Neural crest cell (in vitro differentiated cells): ENCODE results near the gene PER3. TPM values are rescaled to one million over a fixed set of nuclear protein-coding genes. Genes with fewer than 3 reads are reported as not detected.

ENCODE experiments used
- DNase-seq: peaks from one replicate; pipeline ENCODE4 v3.0.0; 2021; ENCODE audit warnings: low read depth, mixed read lengths, low spot score
- H3K27ac Mint-ChIP-seq: one replicate; pipeline ENCODE4 v1.8.0; 2021; ENCODE audit warnings: mild to moderate bottlenecking, mixed read lengths; ENCODE audit not compliant: unreplicated experiment
- H3K27me3 Mint-ChIP-seq: 2 replicates; pipeline ENCODE4 v1.8.0; 2021; ENCODE audit warnings: low read depth, mild to moderate bottlenecking, mixed read lengths
- H3K36me3 Mint-ChIP-seq: 2 replicates; pipeline ENCODE4 v1.8.0; 2021; ENCODE audit warnings: low read depth, mild to moderate bottlenecking, mixed read lengths
- H3K4me1 Mint-ChIP-seq: 2 replicates; pipeline ENCODE4 v1.8.0; 2021; ENCODE audit warnings: mixed read lengths
- H3K4me3 Mint-ChIP-seq: one replicate; pipeline ENCODE4 v1.8.0; 2021; ENCODE audit warnings: mild to moderate bottlenecking, mixed read lengths
- H3K9me3 Mint-ChIP-seq: 2 replicates; pipeline ENCODE4 v1.8.0; 2021; ENCODE audit warnings: mixed read lengths
- total RNA-seq: library from RNA; stranded (reverse); gene quantifications from 2 replicates; pipeline ENCODE4 v1.2.1, GENCODE V29; 2021
- TF ChIP-seq, protein P1 (sequence below): fragments of 200-600 bp; sonication (generic); conservative IDR thresholded peaks from 2 replicates; pipeline ENCODE4 v1.5.0; 2021; ENCODE audit warnings: antibody characterized with exemption, mild to moderate bottlenecking

Gene PER3
- total RNA-seq, 1 donor from 2014 or later, result 5.3 TPM

DNA sequence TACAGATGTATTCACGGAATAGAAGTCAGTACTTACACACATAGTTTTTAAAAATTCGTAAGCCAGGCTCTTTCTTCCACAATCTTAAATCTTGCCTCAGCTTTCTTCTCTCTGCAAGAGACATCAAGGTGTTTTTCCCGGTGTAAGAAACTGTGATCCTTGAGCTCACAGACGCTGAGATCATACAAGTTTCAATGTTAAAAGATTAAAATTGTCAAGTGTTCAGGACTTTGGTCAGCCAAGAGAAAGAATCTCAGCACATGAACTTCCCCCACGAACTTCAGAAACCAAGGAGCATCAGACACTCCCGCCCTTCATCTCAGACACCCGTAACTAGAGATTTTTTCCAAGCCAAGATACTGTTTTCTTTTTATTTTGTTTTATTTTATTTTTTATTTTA, 62.6 kb downstream of the PER3 start:
- TF ChIP-seq, protein P1, sequence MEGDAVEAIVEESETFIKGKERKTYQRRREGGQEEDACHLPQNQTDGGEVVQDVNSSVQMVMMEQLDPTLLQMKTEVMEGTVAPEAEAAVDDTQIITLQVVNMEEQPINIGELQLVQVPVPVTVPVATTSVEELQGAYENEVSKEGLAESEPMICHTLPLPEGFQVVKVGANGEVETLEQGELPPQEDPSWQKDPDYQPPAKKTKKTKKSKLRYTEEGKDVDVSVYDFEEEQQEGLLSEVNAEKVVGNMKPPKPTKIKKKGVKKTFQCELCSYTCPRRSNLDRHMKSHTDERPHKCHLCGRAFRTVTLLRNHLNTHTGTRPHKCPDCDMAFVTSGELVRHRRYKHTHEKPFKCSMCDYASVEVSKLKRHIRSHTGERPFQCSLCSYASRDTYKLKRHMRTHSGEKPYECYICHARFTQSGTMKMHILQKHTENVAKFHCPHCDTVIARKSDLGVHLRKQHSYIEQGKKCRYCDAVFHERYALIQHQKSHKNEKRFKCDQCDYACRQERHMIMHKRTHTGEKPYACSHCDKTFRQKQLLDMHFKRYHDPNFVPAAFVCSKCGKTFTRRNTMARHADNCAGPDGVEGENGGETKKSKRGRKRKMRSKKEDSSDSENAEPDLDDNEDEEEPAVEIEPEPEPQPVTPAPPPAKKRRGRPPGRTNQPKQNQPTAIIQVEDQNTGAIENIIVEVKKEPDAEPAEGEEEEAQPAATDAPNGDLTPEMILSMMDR, result no peak
- DNase-seq, result no peak
- Mint-ChIP-seq H3K27me3 (no peaks in the 10 kb centered on the region), H3K27ac (no peak overlapping the region), H3K9me3 (no peaks in the 10 kb centered on the region), H3K4me1 (peaks cover 3% of the 10 kb centered on the region), H3K36me3 (no peaks in the 10 kb centered on the region), H3K4me3 (no peak overlapping the region)

DNA sequence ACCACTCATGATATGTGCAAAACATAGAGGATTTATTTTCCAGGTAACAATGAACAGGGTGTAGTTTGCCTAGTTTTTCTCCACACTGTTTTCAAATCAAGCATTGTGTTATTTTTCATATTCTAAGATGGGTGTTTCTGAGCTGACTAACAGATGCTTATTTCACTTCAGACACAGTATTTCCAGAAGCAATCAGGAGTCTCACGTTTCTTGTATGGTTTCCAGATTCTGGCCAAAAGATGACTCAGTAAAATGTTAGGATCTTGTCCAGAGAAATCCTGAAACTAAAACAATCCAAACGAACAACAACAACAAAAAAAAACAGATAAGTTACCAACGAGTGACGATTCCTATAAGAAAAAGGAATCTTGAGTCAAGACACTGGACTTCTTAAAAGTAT, 63.5 kb downstream of the PER3 start:
- no peak for DNase-seq
- TF ChIP-seq, protein P1, result no peak
- no peaks in the 10 kb centered on the region for H3K9me3 Mint-ChIP-seq
- H3K4me1 Mint-ChIP-seq, result peaks cover 3% of the 10 kb centered on the region
- no peak overlapping the region for H3K27ac Mint-ChIP-seq
- no peaks in the 10 kb centered on the region for H3K36me3 Mint-ChIP-seq
- H3K27me3 Mint-ChIP-seq, result no peaks in the 10 kb centered on the region
- H3K4me3 Mint-ChIP-seq, result no peak overlapping the region

DNA sequence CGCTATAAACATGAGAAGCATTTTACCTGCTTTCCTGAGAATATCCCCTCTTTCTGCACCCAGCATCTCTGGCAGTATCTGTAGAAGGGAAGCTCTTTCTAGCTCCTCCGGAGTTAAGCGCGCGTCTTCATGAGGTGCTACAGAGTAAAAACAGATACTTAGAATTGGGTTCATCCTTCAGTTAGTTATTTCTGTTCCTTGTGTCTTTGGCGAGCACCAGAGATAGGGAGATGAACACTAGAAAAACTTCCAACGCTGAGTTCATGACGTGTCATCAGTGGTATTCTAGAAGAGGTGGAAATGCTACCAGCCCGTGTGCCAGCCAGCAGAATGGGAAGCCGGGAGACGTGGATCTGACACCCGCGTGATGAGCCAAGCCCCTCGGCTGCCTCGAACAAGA, 66.7 kb downstream of the PER3 start:
- no peaks in the 10 kb centered on the region for H3K9me3 Mint-ChIP-seq
- no peak overlapping the region for H3K27ac Mint-ChIP-seq
- no peaks in the 10 kb centered on the region for H3K4me1 Mint-ChIP-seq
- no peaks in the 10 kb centered on the region for H3K27me3 Mint-ChIP-seq
- no peaks in the 10 kb centered on the region for H3K36me3 Mint-ChIP-seq
- no peak for DNase-seq
- H3K4me3 Mint-ChIP-seq, result no peak overlapping the region
- TF ChIP-seq, protein P1, result no peak

DNA sequence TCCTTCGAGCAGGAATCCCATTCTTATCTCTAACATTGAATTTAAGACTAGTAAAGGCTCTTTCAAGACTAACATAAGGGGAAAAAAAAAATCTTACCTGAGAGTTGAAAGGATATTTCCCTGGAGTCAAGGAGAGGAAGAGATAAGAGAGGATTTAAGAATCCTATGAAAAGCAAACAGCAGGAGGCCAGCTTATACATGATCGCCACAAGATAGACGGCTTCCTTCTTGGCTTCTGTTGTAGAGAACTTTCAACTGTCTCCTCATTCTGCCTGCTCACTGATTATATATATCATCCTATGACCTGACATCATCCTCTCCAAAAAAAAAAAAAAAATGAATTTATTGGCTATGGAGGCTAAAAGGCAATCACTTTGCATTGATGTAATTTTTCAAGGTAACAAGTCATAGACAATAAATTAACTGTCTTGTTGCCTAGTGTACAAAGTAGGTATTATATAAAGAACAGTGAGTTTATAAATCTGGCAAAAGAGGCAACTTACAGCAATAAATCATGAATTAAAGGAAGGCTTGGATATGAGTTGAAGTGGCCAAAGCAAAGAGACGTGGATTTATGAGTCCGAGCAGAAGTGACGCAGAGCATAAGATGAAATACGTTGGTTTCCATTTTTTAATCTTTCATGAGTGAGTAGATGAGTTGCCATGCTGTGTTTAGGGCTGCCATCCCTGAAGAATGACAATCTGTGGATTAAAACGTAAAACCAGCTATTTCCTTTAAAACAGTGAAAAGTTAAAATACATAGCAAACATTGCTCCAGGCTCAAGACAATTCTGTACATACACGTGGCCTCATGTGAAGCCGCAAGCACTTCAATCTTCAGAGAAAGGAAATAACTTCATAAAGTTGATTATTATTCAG, 69.0 kb downstream of the PER3 start, which contains the start of gene UTS2:
Gene UTS2 (minus strand): TSS at position 262 of the 880 bp plus-strand sequence. CDS start 62 bp downstream, at position 200.
- H3K4me1 Mint-ChIP-seq, result no peaks in the 10 kb centered on the region
- no peaks in the 10 kb centered on the region for H3K36me3 Mint-ChIP-seq
- H3K9me3 Mint-ChIP-seq, result no peaks in the 10 kb centered on the region
- no peak within 1 kb of the TSS for H3K4me3 Mint-ChIP-seq
- TF ChIP-seq, protein P1, result no peak
- no peaks in the 10 kb centered on the region for H3K27me3 Mint-ChIP-seq
- no peak within 1 kb of the TSS for H3K27ac Mint-ChIP-seq
- no peak for DNase-seq

DNA sequence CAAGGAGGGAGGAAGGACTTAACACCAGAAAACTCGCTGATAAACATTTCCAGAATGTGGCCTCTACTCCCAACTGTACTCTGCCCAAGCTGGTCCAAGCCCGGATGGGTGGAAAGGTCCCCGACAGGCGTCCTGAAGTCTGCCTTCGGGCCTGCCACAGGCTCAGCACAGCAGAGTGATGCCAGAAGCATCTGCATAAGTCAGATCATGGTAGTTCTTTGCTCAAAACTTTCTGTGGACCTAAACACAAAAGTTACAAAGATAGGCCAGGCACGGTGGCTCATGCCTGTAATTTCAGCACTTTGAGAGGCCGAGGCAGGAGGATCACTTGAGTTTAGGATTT, 69.6 kb downstream of the PER3 start:
- H3K4me3 Mint-ChIP-seq, result no peak overlapping the region
- H3K27me3 Mint-ChIP-seq, result no peaks in the 10 kb centered on the region
- no peak for DNase-seq
- no peaks in the 10 kb centered on the region for H3K4me1 Mint-ChIP-seq
- TF ChIP-seq, protein P1, result no peak
- H3K36me3 Mint-ChIP-seq, result no peaks in the 10 kb centered on the region
- H3K9me3 Mint-ChIP-seq, result no peaks in the 10 kb centered on the region
- H3K27ac Mint-ChIP-seq, result no peak overlapping the region
